GM21576 (cell line): ENCODE data around the gene AGK.
A peak's percentile ranks its signal among the peaks of the same experiment; 100 is the strongest.
"Not testable (repeated sequence)": the region's sequence is repeated elsewhere in the genome, so short reads cannot be mapped to it uniquely, and the experiment has no call there.

ENCODE experiments used
- ATAC-seq: cut with Tn5 transposase; IDR thresholded peaks from one replicate; pipeline ENCODE4 v1.9.1; 2021; ENCODE audit warnings: mild to moderate bottlenecking, moderate library complexity; ENCODE audit not compliant: unreplicated experiment

AGK gene

DNA sequence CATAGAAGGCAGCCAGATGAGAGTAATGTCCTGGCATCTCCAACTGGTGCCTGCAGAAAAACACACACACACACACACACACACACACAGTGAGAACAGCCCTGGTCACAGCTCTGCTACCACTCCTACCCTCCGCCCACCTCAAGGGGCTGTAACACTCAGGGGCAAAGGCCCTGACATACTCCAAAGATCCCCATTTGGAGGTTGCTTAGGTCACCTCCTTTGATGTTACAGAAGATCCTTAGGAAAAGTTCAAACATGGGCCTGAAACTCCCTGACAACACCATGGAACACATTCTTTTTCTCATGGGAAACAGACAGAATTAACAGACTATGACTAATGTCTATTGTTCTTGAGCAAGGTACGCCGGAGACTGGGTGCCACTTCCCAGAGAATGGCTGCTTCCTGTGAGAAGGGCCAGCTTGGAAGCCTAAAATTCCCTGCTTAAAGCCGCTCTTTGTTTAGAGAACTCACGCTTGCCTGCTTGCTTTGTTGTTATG, 123.0 kb downstream of the AGK start:
- ATAC-seq: no peak

GRCh38 chr7:141674702-141675101, 123.5 kb downstream of the AGK start:
- no peak for ATAC-seq

- no peak for ATAC-seq
These were observed 124.4 kb downstream of the AGK start for GRCh38 chr7:141675436-141676215.

GRCh38 chr7:141676618-141677017, 125.4 kb downstream of the AGK start:
- no peak for ATAC-seq

DNA sequence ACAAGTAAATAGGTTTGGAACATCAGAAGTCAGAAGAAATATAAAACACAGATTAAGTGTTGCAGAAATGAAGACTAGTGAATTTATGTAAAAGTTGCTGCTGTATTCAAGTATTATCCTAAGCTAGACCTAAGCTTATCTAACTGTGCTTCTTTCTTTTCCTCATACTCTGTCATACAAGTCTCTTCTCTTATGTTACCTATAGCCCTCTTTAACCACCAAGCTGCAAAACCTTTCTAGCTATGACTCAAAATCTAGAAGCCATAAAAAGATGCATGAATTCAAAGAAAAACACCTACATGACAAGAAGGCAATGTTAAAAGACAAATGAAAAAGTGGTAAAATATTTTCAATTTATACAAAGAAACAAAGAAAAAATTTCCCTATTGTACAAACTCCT, 127.8 kb downstream of the AGK start:
- ATAC-seq: peak; percentile 60

DNA sequence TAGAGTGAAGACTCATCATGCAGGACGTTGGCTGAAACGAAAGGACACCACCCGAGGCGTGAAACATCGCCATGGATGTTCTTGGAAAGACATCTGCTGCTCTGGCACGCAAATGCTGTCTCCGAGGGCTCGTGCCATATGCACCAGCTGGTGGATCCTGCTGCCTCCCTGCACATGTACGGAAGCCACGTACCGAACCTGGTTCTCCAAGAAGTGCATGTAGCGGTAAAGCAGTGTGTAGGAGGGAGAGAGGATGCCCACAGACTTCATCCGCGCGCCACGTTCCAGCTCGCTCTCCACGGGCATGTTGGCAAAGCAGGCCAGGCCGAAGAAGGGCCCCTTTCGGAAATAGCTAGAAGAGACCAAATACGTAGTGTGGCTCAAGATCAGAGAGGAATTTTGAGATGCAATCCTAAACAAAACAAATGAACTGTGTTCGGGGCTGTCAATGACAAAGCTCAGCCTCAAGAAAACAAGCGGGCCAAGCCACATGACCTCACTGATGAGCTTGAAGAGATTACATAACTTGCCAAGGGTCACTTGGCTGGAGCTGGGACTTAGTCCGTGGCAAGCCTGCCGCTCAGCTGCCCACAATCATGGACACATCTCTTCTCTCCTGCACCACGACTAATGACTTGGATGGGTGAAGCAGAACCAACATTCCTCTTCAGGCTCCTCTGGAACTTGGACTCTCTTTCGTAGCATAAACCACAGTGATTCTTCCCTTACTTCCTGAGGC, 134.2 kb downstream of the AGK start:
- no peak for ATAC-seq

- no peak for ATAC-seq
These were observed 134.9 kb downstream of the AGK start for GRCh38 chr7:141686074-141686473.

- no peak for ATAC-seq
These were observed 135.5 kb downstream of the AGK start for GRCh38 chr7:141686670-141687069.

DNA sequence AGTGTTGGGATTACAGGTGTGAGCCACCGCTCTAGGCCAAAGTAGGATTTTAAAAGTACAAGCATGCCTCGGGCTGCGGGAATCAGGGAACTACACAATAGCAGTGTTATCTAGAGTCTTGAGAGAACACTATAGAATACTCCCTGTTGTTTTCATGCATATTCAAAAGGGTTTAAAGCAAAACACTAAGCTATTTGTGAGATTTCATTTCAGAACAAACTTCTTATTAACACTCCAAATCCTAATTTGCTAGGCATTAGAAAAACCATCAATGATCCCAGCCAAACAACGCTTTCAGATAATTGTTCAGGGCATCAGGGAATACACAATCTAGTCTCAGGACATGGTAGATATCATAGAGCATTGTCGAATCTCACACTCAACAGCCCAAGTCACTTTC, 136.8 kb downstream of the AGK start:
- no peak for ATAC-seq

DNA sequence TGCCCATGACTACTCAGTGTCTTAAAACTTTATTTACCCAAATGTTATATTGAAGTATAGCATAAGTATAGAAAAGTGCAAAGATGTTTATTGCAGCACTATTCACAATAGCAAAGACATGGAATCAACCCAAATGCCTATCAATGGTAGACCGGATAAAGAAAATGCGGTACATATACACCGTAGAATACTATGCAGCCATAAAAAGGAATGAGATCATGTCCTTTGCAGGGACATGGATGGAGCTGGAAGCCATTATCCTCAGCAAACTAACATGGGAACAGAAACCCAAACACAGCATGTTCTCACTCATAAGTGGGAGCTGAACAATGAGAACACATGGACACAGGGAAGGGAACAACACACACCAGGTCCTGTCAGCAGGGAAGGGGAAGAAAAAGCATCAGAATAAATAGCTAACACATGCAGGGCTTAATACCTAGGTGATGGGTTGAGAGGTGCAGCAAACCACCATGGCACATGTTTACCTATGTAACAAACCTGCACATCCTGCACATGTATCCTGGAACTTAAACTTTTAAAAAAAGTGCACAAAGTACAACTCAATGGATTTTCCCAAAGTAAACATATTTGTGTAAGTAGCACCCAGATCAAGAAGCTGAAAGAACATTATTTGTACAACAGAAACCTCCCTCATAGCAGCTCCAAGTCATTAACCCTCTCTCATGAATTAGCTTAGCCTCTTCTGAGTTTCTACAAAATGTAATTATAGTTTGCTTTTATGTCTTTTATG, 138.0 kb downstream of the AGK start:
- not testable (repeated sequence) for ATAC-seq

- no peak for ATAC-seq
These were observed 140.3 kb downstream of the AGK start for GRCh38 chr7:141691540-141691939.

DNA sequence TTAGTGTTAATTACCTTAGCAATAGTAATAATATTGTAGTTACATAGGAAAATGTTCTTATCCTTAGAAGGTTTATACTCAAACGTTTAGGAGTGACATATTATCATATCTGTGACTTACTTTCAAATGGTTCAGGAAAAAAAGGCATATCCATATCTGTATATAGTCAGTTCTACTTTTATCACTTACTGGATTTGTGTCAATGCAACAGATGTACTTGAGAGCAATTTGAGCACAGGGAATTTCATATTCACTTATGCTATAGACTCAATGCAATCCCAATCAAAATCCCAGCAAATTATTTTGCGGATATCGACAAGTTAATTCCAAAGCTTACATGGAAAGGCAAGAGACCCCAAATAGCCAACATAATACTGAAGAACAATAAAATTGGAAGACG, 140.8 kb downstream of the AGK start:
- no peak for ATAC-seq

- no peak for ATAC-seq
These were observed 141.9 kb downstream of the AGK start for GRCh38 chr7:141693082-141693481.

GRCh38 chr7:141695803-141696289, 144.6 kb downstream of the AGK start:
- ATAC-seq: no peak

- ATAC-seq: no peak
These were observed 145.1 kb downstream of the AGK start for GRCh38 chr7:141696348-141696747.

GRCh38 chr7:141697211-141697871, 146.1 kb downstream of the AGK start:
- ATAC-seq: no peak

- ATAC-seq: no peak
These were observed 147.2 kb downstream of the AGK start for GRCh38 chr7:141698247-141699015.

GRCh38 chr7:141699860-141700259, 148.7 kb downstream of the AGK start:
- ATAC-seq: no peak

DNA sequence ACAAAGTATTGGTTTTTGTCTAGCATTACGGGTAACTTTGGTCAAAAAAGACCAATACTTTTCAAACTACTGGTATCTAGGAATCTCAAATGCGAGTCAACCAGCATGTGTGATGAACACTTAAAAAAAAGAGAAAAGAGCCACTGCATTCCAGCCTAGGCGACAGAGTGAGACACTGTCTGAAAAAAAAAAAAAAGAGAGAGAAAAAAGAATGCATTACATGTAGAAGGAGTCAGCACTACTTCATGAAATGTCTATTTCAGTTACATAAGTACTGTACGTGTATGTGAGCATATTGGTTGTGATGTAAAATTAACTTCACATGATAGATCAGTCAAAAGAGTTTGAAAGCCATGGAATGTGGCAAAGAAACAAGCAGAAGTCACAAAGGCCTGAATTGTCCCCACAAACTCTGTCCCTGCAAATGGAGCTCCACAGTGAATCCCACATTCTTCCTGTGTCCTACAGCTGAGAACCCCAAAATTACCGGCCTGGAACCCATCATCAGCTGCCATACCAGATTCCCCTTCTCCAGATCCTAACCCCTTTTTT, 149.2 kb downstream of the AGK start:
- ATAC-seq: no peak
